ENCODE data around the gene GRID1. TPM values are rescaled to one million over a fixed set of nuclear protein-coding genes. Genes with fewer than 3 reads are reported as not detected.
A peak's percentile ranks its signal among the peaks of the same experiment; 100 is the strongest.

The GRID1 gene
- total and polyA plus RNA-seq, 9 of the 15 experiments (the other 6 are each of a cell fraction or from before 2014, with no cell fraction given), result 0.01 to 7.2 (median 1.2) TPM

GRCh38 chr10:85902051-85902450 lies 464.5 kb downstream of the GRID1 start:
- Histone ChIP-seq H3K27me3 (ENCODE audit: control insufficient read depth in 2 of 2, insufficient read depth in 2 of 2, low read length in 2 of 2) (no peaks in the 10 kb centered on the region), H3K9me1 (ENCODE audit: control insufficient read depth, insufficient read depth, low read length) (no peaks in the 10 kb centered on the region), H3K4me3 (no peak overlapping the region), H2AFZ (ENCODE audit: low read depth, low read length) (no peak overlapping the region), H3K27ac (ENCODE audit: extremely low read depth, low read depth, low read length) (no peak overlapping the region), H4K20me1 (replicated peaks; ENCODE audit: control insufficient read depth, insufficient read depth, low read length) (no peaks in the 10 kb centered on the region), H3K79me2 (ENCODE audit: control insufficient read depth, insufficient read depth, low read length) (no peaks in the 10 kb centered on the region), H3K36me3 (ENCODE audit: control insufficient read depth, insufficient read depth, low read length) (no peaks in the 10 kb centered on the region), H3K4me2 (ENCODE audit: insufficient read depth, low read length) (peak overlapping the region; percentile 32), H3K4me1 (replicated peaks in 1 of 2; ENCODE audit: control insufficient read depth in 2 of 2, insufficient read depth in 2 of 2, low read length in 2 of 2) (peaks cover 0 to 12% of the 10 kb centered on the region in 2 experiments; a peak in 2 of 5 replicates), H3K9me3 (replicated peaks; ENCODE audit: control insufficient read depth, insufficient read depth, low read depth, low read length) (no peaks in the 10 kb centered on the region), H3K9ac (ENCODE audit: insufficient read depth in 1 of 2, low read depth in 2 of 2, low read length in 2 of 2) (no peak overlapping the region)
- ATAC-seq (peak; percentile 57; the same call in 2 of the 3 replicates), FAIRE-seq (no peak), DNase-seq (ENCODE audit: extremely low read depth in 1 of 4, low spot score in 3 of 4) (peak in 2 of 4 experiments; percentile 42 to 49)
- POLR2A ChIA-PET, result no interaction called here
- in situ Hi-C loops (cut with MboI) (no loop called here), intact Hi-C loops (cut with micrococcal nuclease) (no loop called here)
- CTCF ChIA-PET (ENCODE audit: low intra/inter-chr PET ratio), result no interaction called here
- no TSS peak for BruUV-seq (replicated peaks)
- 0% methylated on average over 5 of the region's 5 CpGs for WGBS (ENCODE audit: insufficient coverage, low coverage, missing lambda C conversion rate)
- TF ChIP-seq JUND (IDR thresholded peaks at IDR 0.05; ENCODE audit: borderline replicate concordance, low read depth, low read length) (peak; percentile 77; the same call in 1 of the 2 replicates), JUND (tag; IDR thresholded peaks at IDR 0.05; ENCODE audit: borderline replicate concordance, low read depth, low read length) (no peak; the same call in 2 of the 3 replicates), ZNF695 (CRISPR knock-in tag; IDR thresholded peaks at IDR 0.05) (no peak), PHTF2 (CRISPR knock-in tag; IDR thresholded peaks at IDR 0.05) (no peak), ZNF408 (CRISPR knock-in tag; IDR thresholded peaks at IDR 0.05; ENCODE audit: low read depth) (no peak), SRSF9 (IDR thresholded peaks at IDR 0.05; ENCODE audit: borderline replicate concordance, low read depth, low read length) (no peak), JUN (IDR thresholded peaks at IDR 0.05; ENCODE audit: borderline replicate concordance, low read depth, low read length) (0 out of 2 replicates have a peak, but pooled peaks have one; percentile 38), JUN (CRISPR knock-in tag; IDR thresholded peaks at IDR 0.05; ENCODE audit: borderline replicate concordance) (no peak), TAL1 (IDR thresholded peaks at IDR 0.05) (peak; percentile 32; the same call in 1 of the 2 replicates), ZBTB7A (IDR thresholded peaks at IDR 0.05; ENCODE audit: borderline replicate concordance, control insufficient read depth, low read depth, low read length) (0 out of 2 replicates have a peak, but pooled peaks have one; percentile 20), ARID1B (IDR thresholded peaks at IDR 0.05) (peak; percentile 86), DPF2 (IDR thresholded peaks at IDR 0.05) (peak; percentile 74), KLF16 (IDR thresholded peaks at IDR 0.05) (peak; percentile 54; the same call in 1 of the 2 replicates), EP300 (IDR thresholded peaks at IDR 0.05; ENCODE audit: low read length) (peak; percentile 66; the same call in 1 of the 2 replicates), NCOR1 (IDR thresholded peaks at IDR 0.05) (peak; percentile 31; the same call in 1 of the 2 replicates), ATF3 (IDR thresholded peaks at IDR 0.05) (peak; percentile 74), ATF3 (CRISPR knock-in tag; conservative IDR thresholded peaks at IDR 0.05) (no peak), NFIC (IDR thresholded peaks at IDR 0.05) (peak; percentile 25; the same call in 1 of the 2 replicates), E2F1 (CRISPR knock-in tag; IDR thresholded peaks at IDR 0.05) (no peak), FOXM1 (IDR thresholded peaks at IDR 0.05; ENCODE audit: low read depth) (peak; percentile 25; the same call in 1 of the 2 replicates), FOXM1 (CRISPR knock-in tag; IDR thresholded peaks at IDR 0.05; ENCODE audit: low read depth) (no peak), SMARCE1 (IDR thresholded peaks at IDR 0.05) (peak; percentile 62; the same call in 1 of the 2 replicates), MEIS2 (IDR thresholded peaks at IDR 0.05; ENCODE audit: partially characterized antibody) (peak; percentile 11), BRD4 (IDR thresholded peaks at IDR 0.05) (no peak), SMARCA4 (IDR thresholded peaks at IDR 0.05) (peak; percentile 68), STAT5A (IDR thresholded peaks at IDR 0.05; ENCODE audit: borderline replicate concordance, low read length) (peak; percentile 12; the same call in 1 of the 2 replicates)
